Measurements from ENCODE around the gene LY6G6F.

GRCh38 chr6:31707701-31708100 lies 1.0 kb downstream of the LY6G6F start:
- TF ChIP-seq POLR2AphosphoS5 (IDR thresholded peaks at IDR 0.05; ENCODE audit: low read depth, low read length), result no peak
- TF ChIP-seq TAF1 (IDR thresholded peaks at IDR 0.05; ENCODE audit: borderline replicate concordance, insufficient read depth, low read length), result no peak
- TF ChIP-seq, protein P1, sequence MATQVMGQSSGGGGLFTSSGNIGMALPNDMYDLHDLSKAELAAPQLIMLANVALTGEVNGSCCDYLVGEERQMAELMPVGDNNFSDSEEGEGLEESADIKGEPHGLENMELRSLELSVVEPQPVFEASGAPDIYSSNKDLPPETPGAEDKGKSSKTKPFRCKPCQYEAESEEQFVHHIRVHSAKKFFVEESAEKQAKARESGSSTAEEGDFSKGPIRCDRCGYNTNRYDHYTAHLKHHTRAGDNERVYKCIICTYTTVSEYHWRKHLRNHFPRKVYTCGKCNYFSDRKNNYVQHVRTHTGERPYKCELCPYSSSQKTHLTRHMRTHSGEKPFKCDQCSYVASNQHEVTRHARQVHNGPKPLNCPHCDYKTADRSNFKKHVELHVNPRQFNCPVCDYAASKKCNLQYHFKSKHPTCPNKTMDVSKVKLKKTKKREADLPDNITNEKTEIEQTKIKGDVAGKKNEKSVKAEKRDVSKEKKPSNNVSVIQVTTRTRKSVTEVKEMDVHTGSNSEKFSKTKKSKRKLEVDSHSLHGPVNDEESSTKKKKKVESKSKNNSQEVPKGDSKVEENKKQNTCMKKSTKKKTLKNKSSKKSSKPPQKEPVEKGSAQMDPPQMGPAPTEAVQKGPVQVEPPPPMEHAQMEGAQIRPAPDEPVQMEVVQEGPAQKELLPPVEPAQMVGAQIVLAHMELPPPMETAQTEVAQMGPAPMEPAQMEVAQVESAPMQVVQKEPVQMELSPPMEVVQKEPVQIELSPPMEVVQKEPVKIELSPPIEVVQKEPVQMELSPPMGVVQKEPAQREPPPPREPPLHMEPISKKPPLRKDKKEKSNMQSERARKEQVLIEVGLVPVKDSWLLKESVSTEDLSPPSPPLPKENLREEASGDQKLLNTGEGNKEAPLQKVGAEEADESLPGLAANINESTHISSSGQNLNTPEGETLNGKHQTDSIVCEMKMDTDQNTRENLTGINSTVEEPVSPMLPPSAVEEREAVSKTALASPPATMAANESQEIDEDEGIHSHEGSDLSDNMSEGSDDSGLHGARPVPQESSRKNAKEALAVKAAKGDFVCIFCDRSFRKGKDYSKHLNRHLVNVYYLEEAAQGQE (IDR thresholded peaks at IDR 0.05; ENCODE audit: insufficient read depth in 1 of 2, low read depth in 2 of 2, low read length in 2 of 2), result no peak
- TF ChIP-seq SIN3A (IDR thresholded peaks at IDR 0.05; ENCODE audit: borderline replicate concordance, insufficient read depth, low read length), result no peak
- TF ChIP-seq FOXP2 (optimal IDR thresholded peaks at IDR 0.05; ENCODE audit: borderline replicate concordance, extremely low read depth, extremely low read length, insufficient read depth), result no peak
